Stimulated activated CD8-positive, alpha-beta memory T cell treated with anti-CD3 and anti-CD28 coated beads, Interleukin-7, amount 100 ng/mL, for 1 hour (primary cell): ENCODE results near the gene KRTAP5-4.
"Not testable (repeated sequence)": the region's sequence is repeated elsewhere in the genome, so short reads cannot be mapped to it uniquely, and the experiment has no call there.

Source experiments
- DNase-seq, 2 donors: peaks; one replicate each; pipeline ENCODE4 v3.0.0-alpha.2; 2020; ENCODE audit warnings: low read depth in 2 of 2

Gene KRTAP5-4

DNA sequence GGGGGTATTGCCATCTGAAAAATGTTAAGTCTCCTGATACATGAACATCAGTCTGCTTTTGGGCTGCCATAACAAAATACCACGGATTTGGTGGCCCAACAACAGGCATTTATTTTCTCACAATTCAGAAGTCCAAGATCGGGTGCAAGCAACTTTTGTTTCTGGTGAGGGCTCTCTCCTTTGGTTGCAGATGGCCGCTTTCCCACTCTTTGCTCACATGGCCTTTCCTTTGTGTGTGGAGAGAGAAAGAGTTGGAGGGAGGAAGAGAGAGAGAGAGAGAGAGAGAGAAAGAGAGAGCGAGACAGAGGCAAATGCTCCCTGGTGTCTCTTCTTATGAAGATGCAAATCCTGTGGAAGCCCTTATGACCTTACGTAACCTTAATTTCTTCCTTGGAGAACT lies 21.3 kb downstream of the KRTAP5-4 start:
- DNase-seq: no peak

- no peak for DNase-seq
Measured at GRCh38 chr11:1598816-1599215, 23.1 kb downstream of the KRTAP5-4 start.

DNA sequence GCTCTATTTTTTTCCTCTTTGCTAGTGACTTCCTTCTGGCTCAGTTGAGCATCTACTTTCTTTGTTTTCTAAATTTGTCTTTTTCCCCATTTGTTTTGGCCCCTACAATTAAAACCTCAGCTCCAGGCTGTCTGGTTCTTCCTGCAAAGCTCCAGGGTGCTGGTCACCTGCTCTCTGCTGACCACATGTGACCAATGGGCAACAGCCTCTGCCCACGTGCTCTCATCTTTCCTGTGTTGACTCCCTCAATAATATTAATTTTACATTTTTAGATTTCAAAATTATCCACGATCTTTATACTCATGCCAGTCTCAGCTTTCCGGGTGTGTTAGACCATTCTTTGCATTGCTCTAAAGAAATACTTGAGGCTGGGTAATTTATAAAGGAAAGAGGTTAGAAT lies 23.5 kb downstream of the KRTAP5-4 start:
- not testable (repeated sequence) for DNase-seq

- DNase-seq: no peak
Measured at GRCh38 chr11:1597994-1598380, 24.0 kb downstream of the KRTAP5-4 start, which contains the start of gene KRTAP5-2. Gene KRTAP5-2, minus strand, starts transcription at chr11:1598294. Its CDS starts 44 bp downstream, at chr11:1598250.

GRCh38 chr11:1597331-1597993 lies 24.5 kb downstream of the KRTAP5-4 start:
- DNase-seq: no peak

GRCh38 chr11:1596576-1597121 lies 25.3 kb downstream of the KRTAP5-4 start:
- DNase-seq: not testable (repeated sequence)

DNA sequence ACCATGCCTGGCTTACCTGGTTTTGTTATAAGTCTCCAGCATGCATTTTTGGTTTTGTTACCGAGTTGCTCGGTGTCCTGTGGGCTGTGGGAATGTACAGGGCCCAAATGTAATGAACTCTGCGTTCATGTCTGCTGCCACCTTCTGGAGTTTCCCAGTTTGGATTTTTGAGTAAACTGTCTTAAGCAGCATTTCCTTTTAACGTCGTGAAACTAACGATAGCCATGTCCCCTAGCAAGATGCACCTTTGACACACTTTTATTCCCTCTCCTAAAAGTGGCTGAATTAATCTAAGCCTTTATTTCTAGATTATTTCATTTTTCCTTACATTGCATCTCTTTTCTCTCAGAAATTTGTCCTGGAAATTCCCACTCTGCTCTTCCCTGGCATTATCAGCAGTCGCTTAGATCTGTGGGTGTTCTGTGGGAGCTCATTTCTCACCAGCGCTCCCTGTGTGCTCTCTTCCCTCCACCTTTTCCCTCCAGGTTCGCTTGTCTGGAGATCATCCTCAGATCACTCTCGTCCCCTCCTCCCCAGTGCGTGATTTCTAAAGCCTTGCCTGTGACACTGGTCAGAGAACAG lies 25.9 kb downstream of the KRTAP5-4 start:
- DNase-seq: not testable (repeated sequence)

DNA sequence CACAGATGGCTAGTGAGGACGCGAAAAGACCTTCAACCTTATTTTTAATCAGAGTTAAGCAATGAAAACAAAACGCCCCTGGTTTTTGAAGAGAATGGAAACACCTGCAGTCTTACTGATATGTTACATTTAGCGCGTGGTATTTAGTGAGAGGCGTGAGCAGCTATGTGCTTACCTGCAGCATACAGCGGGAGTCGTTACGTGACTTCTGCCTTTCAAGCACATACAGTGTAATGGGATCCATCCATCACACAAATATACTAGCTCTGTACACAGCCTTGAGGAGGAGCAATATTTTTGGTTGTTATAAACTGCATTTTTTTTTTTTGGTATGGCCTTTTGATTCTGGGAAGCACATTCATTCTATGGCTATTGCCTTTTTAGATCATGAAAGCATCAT lies 29.3 kb downstream of the KRTAP5-4 start:
- no peak for DNase-seq

DNA sequence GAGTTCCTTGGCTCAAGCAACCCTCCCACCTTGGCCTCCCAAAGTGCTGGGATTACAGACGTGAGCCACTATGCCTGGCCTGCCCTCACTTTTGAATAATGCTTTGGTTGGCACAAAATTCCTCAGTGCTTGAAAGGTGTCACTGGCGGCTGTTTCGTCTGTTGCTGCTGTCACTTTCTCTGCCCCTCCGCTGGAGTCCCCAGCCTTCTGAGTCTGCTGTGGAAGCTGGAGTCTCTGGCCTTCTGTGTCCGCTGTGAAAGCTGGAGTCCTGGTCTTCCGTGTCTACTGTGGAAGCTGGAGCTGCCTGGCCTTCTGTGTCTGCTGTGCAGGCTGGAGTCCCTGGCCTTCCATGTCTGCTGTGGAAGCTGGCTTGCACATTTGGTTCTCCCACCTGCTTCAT lies 31.9 kb downstream of the KRTAP5-4 start:
- DNase-seq: no peak

DNA sequence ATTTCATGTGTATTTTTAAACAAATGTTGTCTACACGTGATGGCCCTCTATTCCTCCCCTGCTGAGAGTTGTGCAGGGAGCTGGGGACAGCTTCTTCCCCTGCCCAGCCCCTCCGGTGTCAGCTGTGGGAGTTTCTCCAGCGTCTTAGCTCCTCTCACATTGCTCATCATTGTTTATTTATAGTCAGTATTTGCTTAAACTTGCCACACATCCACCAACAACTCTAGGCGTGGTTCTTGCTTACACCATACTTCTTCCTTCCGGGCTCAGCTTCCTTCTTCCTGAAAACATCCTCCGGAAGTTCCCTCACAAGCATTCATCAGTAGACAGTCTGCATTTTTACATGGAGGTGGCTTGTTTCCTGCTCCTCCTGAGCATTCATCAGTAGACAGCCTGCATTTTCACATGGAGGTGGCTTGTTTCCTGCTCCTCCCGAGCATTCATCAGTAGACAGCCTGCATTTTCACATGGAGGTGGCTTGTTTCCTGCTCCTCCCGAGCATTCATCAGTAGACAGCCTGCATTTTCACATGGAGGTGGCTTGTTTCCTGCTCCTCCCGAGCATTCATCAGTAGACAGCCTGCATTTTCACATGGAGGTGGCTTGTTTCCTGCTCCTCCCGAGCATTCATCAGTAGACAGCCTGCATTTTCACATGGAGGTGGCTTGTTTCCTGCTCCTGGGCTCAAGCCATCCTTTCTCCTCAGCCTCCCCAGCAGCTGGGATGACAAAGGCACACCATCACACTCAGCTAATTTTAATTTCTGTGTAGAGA lies 32.6 kb downstream of the KRTAP5-4 start:
- DNase-seq: not testable (repeated sequence)

GRCh38 chr11:1586699-1587098 lies 35.2 kb downstream of the KRTAP5-4 start:
- no peak for DNase-seq

DNA sequence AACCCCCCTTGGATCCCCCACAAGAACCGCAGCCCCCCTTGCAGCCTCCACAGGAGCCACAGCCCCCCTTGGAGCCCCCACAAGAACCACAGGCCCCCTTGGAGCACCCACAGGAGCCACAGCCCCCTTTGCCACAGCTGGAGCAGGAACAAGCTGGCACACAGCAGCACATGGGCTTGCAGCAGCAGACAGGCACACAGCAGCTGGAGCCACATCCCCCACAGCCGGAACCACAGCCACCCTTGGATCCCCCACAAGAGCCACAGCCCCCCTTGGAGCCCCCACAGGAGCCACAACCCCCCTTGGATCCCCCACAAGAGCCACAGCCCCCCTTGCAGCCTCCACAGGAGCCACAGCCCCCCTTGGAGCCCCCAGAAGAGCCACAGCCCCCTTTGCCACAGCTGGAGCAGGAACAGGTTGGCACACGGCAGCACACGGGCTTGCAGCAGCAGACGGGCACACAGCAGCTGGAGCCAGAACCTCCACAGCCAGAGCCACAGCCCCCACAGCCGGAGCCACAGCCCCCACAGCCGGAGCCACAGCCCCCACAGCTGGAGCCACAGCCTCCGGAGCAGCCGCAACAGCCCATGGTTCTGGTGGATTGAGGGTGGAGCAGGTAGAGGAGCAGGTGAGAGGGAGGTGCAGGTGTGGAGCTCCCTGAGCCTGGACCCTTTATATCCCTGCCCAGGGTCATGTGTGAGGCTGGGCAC lies 37.1 kb downstream of the KRTAP5-4 start, which contains the start of gene KRTAP5-1:
TSS of gene KRTAP5-1 (minus strand) at position 623 of the 710 bp plus-strand sequence. CDS start at position 589, 34 bp downstream.
- DNase-seq: not testable (repeated sequence)

- not testable (repeated sequence) for DNase-seq
Measured at GRCh38 chr11:1582909-1583308, 39.0 kb downstream of the KRTAP5-4 start.

DNA sequence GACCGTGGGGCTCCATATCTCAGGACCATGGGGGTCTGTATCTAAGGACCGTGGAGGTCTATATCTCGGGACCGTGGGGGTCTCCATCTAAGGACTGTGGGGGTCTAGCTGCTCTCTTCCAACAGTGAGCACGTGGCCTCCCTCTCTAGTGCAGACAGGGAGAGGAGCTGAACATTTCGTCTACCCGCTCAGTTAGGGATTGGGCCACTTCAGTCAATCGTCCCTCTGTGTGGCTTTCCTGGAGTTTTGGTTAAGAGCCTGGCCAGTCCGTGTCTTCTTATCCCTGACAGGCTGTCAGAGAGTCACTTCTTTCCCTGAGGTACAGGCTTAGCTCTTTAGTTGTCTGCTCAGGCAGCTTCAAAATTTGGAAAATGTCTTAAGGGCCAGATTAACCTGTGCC lies 40.0 kb downstream of the KRTAP5-4 start:
- no peak for DNase-seq

GRCh38 chr11:1576825-1577224 lies 45.1 kb downstream of the KRTAP5-4 start:
- no peak for DNase-seq

- not testable (repeated sequence) for DNase-seq
Measured at GRCh38 chr11:1575756-1576155, 46.2 kb downstream of the KRTAP5-4 start.

DNA sequence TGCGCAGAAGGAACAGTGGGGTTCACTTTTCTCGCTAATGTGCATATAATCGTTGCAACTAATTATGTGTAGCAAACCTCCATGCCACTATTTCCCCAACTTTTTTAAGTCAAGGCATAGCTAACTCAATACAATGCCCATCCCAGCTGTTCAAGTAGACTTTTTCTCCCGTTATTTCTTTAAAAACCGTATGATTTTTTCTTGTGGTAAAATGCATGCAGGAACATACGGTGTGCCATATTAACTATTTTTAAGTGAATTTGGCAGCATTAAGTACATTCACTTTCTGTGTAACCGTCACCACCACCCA lies 47.0 kb downstream of the KRTAP5-4 start:
- DNase-seq: no peak

DNA sequence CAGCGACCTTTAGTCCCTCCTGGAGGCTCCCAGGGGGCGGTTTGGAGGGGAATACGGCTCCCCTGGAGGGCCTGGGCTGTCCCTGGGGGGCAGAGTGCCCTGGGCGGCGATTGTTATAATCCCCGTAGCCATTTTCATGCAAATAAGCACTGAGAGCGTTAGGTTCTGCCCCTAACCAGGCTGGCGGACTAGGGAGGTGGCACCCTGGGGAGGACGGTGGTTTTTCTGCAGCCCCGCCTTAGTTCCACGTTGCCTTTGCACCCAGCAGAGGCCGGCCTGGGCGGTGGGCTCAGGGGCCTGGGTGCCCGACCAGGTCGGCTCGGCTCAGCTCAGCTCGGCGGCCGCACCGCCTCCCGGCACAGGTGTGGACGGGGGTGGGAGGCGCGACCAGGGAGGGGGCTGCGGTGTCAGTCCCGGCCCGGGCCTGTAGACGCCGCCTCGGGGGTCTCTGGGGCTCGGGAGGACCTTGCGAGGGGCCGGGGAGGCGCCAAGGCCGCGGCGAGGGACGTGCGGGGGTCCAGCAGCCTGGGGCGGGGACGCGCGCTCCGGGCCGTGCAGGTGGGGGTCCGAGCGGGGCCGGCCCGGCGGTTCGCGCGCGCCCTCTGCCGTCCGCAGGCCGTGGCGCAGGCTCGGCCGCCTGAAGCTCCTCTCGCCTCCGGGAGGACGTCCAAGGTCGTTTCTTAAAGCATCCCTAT lies 47.6 kb downstream of the KRTAP5-4 start:
- no peak for DNase-seq

GRCh38 chr11:1573903-1574237 lies 48.1 kb downstream of the KRTAP5-4 start:
- DNase-seq: no peak

- no peak for DNase-seq
Measured at GRCh38 chr11:1573077-1573902, 48.6 kb downstream of the KRTAP5-4 start.
